SK-N-SH (cell line): Measurements from ENCODE around the gene GNL2. TPM values are rescaled to one million over a fixed set of nuclear protein-coding genes. Genes with fewer than 3 reads are reported as not detected.
A peak's percentile ranks its signal among the peaks of the same experiment; 100 is the strongest.

ENCODE experiments used
- CTCF ChIA-PET: fragments of 300-600, 350-600 bp; formaldehyde crosslinking; extraction: SDS; loops from one replicate; lab custom pipeline; 2021; lab: Yijun Ruan, JAX
- POLR2A ChIA-PET: fragments of 350-600 bp; sonication (Branson Sonifier 250); formaldehyde crosslinking; extraction: SDS; loops from one replicate; lab custom pipeline; 2020; ENCODE audit warnings: antibody characterized with exemption, inconsistent platforms; lab: Yijun Ruan, JAX
- DNase-seq: peaks from one replicate; pipeline ENCODE4 v3.0.0; 2012
- H2AFZ ChIP-seq: fragments of 200-600 bp; sonication (generic); 2 replicates; pipeline ENCODE4 v1.8.1; 2016; ENCODE audit warnings: antibody characterized with exemption, mild to moderate bottlenecking, low read depth
- H3F3A ChIP-seq: fragments of 200-600 bp; sonication (generic); replicated peaks from 2 replicates; pipeline ENCODE3; 2016; ENCODE audit warnings: antibody characterized with exemption, mild to moderate bottlenecking; ENCODE audit not compliant: insufficient read depth
- H3K27ac ChIP-seq, 2 experiments: fragments of 200-500 bp in 1 of 2; fragments of 200-600 bp in 1 of 2; sonication (Bioruptor generic) in 1 of 2; sonication (generic), shearing (Covaris generic) in 1 of 2; 2 replicates each; pipeline versions ENCODE4 v1.5.1 to v1.6.1; 2014 to 2016; ENCODE audit warnings: low read depth in 2 of 2, inconsistent platforms in 1 of 2, low read length in 1 of 2, mild to moderate bottlenecking in 1 of 2, mixed read lengths in 1 of 2
- H3K27me3 ChIP-seq: fragments of 200-600 bp; sonication (generic), shearing (Covaris generic); 2 replicates; pipeline ENCODE4 v1.6.1; 2016; ENCODE audit warnings: mixed run types; ENCODE audit not compliant: insufficient read depth
- H3K36me3 ChIP-seq, 2 experiments: fragments of 200-500 bp in 1 of 2; fragments of 200-600 bp in 1 of 2; sonication (Bioruptor generic) in 1 of 2; sonication (generic) in 1 of 2; replicated peaks in 1 of 2; 2 replicates each; pipeline versions ENCODE3 to v1.5.1; 2014 to 2016; ENCODE audit warnings: low read length in 1 of 2, mild to moderate bottlenecking in 1 of 2; ENCODE audit not compliant: insufficient read depth in 2 of 2, control insufficient read depth in 1 of 2
- H3K4me1 ChIP-seq, 2 experiments: fragments of 200-500 bp in 1 of 2; fragments of 200-600 bp in 1 of 2; sonication (Bioruptor generic) in 1 of 2; sonication (generic), shearing (Covaris generic) in 1 of 2; 2 replicates each; pipeline versions ENCODE4 v1.5.1 to v1.6.1; 2014 to 2016; ENCODE audit warnings: low read depth in 1 of 2, low read length in 1 of 2, mixed run types in 1 of 2; ENCODE audit not compliant: insufficient read depth in 2 of 2, control insufficient read depth in 1 of 2
- H3K4me2 ChIP-seq: fragments of 200-600 bp; sonication (generic), shearing (Covaris generic); 2 replicates; pipeline ENCODE4 v1.6.1; 2017; ENCODE audit warnings: mixed run types
- H3K4me3 ChIP-seq, 2 experiments: fragments of 200-500 bp in 1 of 2; fragments of 200-600 bp in 1 of 2; sonication (Bioruptor generic) in 1 of 2; sonication (generic), shearing (Covaris generic) in 1 of 2; 2 replicates each; pipeline versions ENCODE4 v1.5.1 to v1.8.1; 2014 to 2016; ENCODE audit warnings: low read depth in 2 of 2, inconsistent platforms in 1 of 2, low read length in 1 of 2, mild to moderate bottlenecking in 1 of 2, mixed read lengths in 1 of 2, moderate library complexity in 1 of 2
- H3K79me2 ChIP-seq: fragments of 200-600 bp; sonication (generic); 2 replicates; pipeline ENCODE4 v1.8.1; 2017; ENCODE audit warnings: mild to moderate bottlenecking; ENCODE audit not compliant: insufficient read depth
- H3K9ac ChIP-seq: fragments of 200-600 bp; sonication (generic); 2 replicates; pipeline ENCODE4 v1.6.1; 2017; ENCODE audit warnings: mixed run types
- H3K9me2 ChIP-seq: fragments of 200-600 bp; sonication (generic); 2 replicates; pipeline ENCODE4 v1.6.1; 2017; ENCODE audit warnings: mixed run types
- H3K9me3 ChIP-seq: fragments of 200-600 bp; sonication (generic); 2 replicates; pipeline ENCODE4 v1.6.1; 2017; ENCODE audit warnings: mixed run types, mild to moderate bottlenecking, moderate library complexity
- H4K20me1 ChIP-seq: fragments of 200-600 bp; sonication (generic); 2 replicates; pipeline ENCODE4 v1.6.1; 2017; ENCODE audit warnings: mild to moderate bottlenecking, mixed run types; ENCODE audit not compliant: insufficient read depth
- CHD2 ChIP-seq: fragments of 150-350 bp; IDR thresholded peaks from 2 replicates; pipeline ENCODE4 v1.6.1; 2018; ENCODE audit warnings: low read length; ENCODE audit not compliant: partially characterized antibody
- FOSL2 ChIP-seq: IDR thresholded peaks from 2 replicates; pipeline ENCODE4 v1.4.0; 2012; ENCODE audit warnings: low read depth, mild to moderate bottlenecking, moderate library complexity, borderline replicate concordance
- FOXJ3 ChIP-seq: sonication (generic); formaldehyde crosslinking; IDR thresholded peaks from 2 replicates; pipeline ENCODE4 v1.5.1; 2020; ENCODE audit warnings: mild to moderate bottlenecking, missing genetic modification reagents
- MAX ChIP-seq: IDR thresholded peaks from 2 replicates; pipeline ENCODE4 v1.4.0; 2012; ENCODE audit warnings: low read depth
- NRF1 ChIP-seq: IDR thresholded peaks from 2 replicates; pipeline ENCODE4 v1.6.1; 2012; ENCODE audit warnings: low read depth, mild to moderate bottlenecking, low read length
- RCOR1 ChIP-seq: fragments of 150-350 bp; IDR thresholded peaks from 2 replicates; pipeline ENCODE4 v1.6.1; 2017; ENCODE audit warnings: antibody characterized with exemption, low read length
- RXRA ChIP-seq: IDR thresholded peaks from 2 replicates; pipeline ENCODE4 v1.4.0; 2012; ENCODE audit warnings: low read depth, mild to moderate bottlenecking, borderline replicate concordance
- TEAD4 ChIP-seq: IDR thresholded peaks from 2 replicates; pipeline ENCODE4 v1.4.0; 2012; ENCODE audit warnings: mild to moderate bottlenecking, borderline replicate concordance; ENCODE audit not compliant: insufficient read depth
- WGBS: methylation state at CpG from one replicate; pipeline ENCODE4 v1.1.6; 2017; ENCODE audit warnings: low lambda C conversion rate; 5-methylcytosine and 5-hydroxymethylcytosine counted together
- polyA plus RNA-seq, 3 experiments: library from polyadenylated mRNA; depleted of rRNA; stranded (reverse); fragments of >200 nt; gene quantifications; 2 replicates each; pipeline ENCODE4 v1.2.3, GENCODE V29; 2012
- TF ChIP-seq, protein P1 (sequence below): fragments of 150-350 bp; IDR thresholded peaks from 2 replicates; pipeline ENCODE4 v1.6.1; 2017; ENCODE audit warnings: antibody characterized with exemption, low read length, low read depth, borderline replicate concordance

Gene GNL2
- polyA plus RNA-seq, 1 of the 3 experiments (the other 2 are of a cell fraction): 37.6 TPM

- no peak for TF ChIP-seq NRF1
- peak; percentile 57; the same call in 1 of the 2 replicates for TF ChIP-seq MAX
- TF ChIP-seq CHD2: no peak
- TF ChIP-seq TEAD4: peak; percentile 44
These were observed 20.8 kb downstream of the GNL2 start (continued) for GRCh38 chr1:37574834-37575480.

- ChIA-PET POLR2A (no interaction called here), CTCF (no interaction called here)
- Histone ChIP-seq H3K27me3 (no peaks in the 10 kb centered on the region), H3K4me3 (no peak overlapping the region), H3K9me2 (no peaks in the 10 kb centered on the region), H4K20me1 (no peaks in the 10 kb centered on the region), H3K79me2 (peaks cover 4% of the 10 kb centered on the region; the same call in 1 of the 2 replicates), H3K27ac (no peak overlapping the region), H3F3A (peaks cover 24% of the 10 kb centered on the region), H3K4me1 (peaks cover 0 to 14% of the 10 kb centered on the region in 2 experiments; a peak in 3 of 4 replicates), H3K36me3 (peaks cover 79 to 90% of the 10 kb centered on the region in 2 experiments), H2AFZ (no peak overlapping the region), H3K4me2 (no peak overlapping the region), H3K9ac (no peak overlapping the region), H3K9me3 (no peaks in the 10 kb centered on the region)
- WGBS: 94% methylated on average over 3 of the region's 3 CpGs
- DNase-seq: no peak
- TF ChIP-seq, protein P1, sequence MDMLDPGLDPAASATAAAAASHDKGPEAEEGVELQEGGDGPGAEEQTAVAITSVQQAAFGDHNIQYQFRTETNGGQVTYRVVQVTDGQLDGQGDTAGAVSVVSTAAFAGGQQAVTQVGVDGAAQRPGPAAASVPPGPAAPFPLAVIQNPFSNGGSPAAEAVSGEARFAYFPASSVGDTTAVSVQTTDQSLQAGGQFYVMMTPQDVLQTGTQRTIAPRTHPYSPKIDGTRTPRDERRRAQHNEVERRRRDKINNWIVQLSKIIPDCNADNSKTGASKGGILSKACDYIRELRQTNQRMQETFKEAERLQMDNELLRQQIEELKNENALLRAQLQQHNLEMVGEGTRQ: no peak
- no peak for TF ChIP-seq FOSL2
- no peak for TF ChIP-seq RXRA
These were observed 25.0 kb downstream of the GNL2 start for GRCh38 chr1:37570528-37571334.

DNA sequence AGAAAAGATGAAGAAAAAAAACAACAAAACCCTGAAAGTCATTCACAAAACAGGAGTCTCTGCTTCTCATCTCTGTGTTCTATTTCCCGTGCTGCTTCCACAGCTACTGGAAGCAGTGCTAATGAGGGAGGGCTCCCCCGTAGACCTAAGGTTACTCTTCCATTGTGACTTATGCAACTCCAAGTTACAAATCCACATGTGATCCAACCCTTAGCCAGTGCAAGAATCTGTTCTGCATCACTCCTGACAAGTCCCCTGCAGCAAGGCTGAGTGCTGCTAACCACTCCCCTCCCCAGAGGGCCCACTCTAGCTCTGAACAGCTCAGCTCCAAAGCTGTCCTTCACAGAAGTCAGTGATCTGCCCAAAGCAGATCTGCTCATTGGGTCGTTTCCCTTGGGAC is 28.7 kb downstream of the GNL2 start:
- ChIA-PET CTCF (no interaction called here), POLR2A (no interaction called here)
- H3K9me2 ChIP-seq: no peaks in the 10 kb centered on the region

More for the DNA sequence above, 28.7 kb downstream of the GNL2 start:
- Histone ChIP-seq H3K9ac (no peak overlapping the region), H2AFZ (no peak overlapping the region), H3K79me2 (peaks cover under 1% of the 10 kb centered on the region; the same call in 1 of the 2 replicates), H3K4me3 (no peak overlapping the region), H3K27ac (no peak overlapping the region; a peak in 1 of 4 replicates), H3F3A (peaks cover 23% of the 10 kb centered on the region), H3K27me3 (no peaks in the 10 kb centered on the region), H3K9me3 (no peaks in the 10 kb centered on the region), H3K36me3 (peaks cover 69 to 73% of the 10 kb centered on the region in 2 experiments), H4K20me1 (no peaks in the 10 kb centered on the region), H3K4me1 (no peaks in the 10 kb centered on the region), H3K4me2 (no peak overlapping the region)
- TF ChIP-seq FOXJ3 (CRISPR knock-in tag): no peak
- TF ChIP-seq, protein P1: no peak
- no peak for TF ChIP-seq RCOR1
- no peak for DNase-seq
- 70% methylated on average over 2 of the region's 3 CpGs for WGBS
